Measurements from ENCODE around the gene NPHS1.

DNA sequence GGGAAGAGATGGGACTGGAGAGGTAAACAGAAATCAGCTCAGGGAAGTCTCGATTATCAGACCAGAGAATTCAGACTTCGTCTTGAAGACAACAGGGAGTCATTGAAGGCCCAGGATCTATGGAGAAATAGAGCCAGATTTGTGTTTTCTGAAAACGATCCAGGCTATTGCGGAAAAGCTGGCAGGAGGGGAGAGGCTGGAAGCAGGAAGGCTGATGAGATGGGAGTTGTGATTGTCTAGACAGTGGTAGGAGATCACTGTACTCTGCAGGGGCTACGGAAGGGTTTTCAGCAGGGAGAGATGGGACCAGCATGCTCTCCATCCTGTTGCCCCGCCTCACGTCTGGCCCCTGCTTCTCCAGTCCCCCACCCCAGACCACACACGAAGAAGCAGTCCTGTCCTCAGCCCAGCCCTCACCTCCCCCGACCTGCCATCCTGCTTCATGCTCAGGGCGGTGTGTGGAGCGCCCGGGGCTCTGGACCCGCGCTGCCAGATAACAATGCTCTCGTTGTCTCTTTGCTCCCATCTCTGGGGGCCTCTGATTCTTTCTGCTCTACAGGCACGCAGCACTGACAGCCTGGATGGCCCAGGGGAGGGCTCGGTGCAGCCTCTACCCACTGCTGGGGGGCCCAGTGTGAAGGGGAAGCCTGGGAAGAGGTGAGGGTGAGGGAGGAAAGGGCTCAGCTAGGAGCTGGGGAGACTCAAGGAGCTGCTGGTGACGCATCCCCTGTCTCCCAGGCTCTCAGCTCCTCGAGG is 75.0 kb downstream of the NPHS1 start:
- TF ChIP-seq POLR2A (IDR thresholded peaks at IDR 0.05) = no peak
- TF ChIP-seq, protein P1, sequence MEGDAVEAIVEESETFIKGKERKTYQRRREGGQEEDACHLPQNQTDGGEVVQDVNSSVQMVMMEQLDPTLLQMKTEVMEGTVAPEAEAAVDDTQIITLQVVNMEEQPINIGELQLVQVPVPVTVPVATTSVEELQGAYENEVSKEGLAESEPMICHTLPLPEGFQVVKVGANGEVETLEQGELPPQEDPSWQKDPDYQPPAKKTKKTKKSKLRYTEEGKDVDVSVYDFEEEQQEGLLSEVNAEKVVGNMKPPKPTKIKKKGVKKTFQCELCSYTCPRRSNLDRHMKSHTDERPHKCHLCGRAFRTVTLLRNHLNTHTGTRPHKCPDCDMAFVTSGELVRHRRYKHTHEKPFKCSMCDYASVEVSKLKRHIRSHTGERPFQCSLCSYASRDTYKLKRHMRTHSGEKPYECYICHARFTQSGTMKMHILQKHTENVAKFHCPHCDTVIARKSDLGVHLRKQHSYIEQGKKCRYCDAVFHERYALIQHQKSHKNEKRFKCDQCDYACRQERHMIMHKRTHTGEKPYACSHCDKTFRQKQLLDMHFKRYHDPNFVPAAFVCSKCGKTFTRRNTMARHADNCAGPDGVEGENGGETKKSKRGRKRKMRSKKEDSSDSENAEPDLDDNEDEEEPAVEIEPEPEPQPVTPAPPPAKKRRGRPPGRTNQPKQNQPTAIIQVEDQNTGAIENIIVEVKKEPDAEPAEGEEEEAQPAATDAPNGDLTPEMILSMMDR (IDR thresholded peaks at IDR 0.05) = no peak

Data from uterus (tissue), 2 donors.